GM12891 (cell line): ENCODE measurements around the gene CNMD.

Experiments used
- PAX5 ChIP-seq: IDR thresholded peaks from 2 replicates; pipeline ENCODE4 v1.6.1; 2011; ENCODE audit warnings: low read length, moderate library complexity, mild to moderate bottlenecking; ENCODE audit not compliant: insufficient read depth, severe bottlenecking
- POLR2A ChIP-seq: IDR thresholded peaks from 2 replicates; pipeline ENCODE4 v1.6.1; 2011; ENCODE audit warnings: low read depth, low read length, control low read depth
- POLR2AphosphoS5 ChIP-seq: IDR thresholded peaks from 2 replicates; pipeline ENCODE4 v1.6.1; 2011; ENCODE audit warnings: low read depth, low read length, control low read depth
- SPI1 ChIP-seq: IDR thresholded peaks from 2 replicates; pipeline ENCODE4 v1.6.1; 2011; ENCODE audit warnings: low read depth, low read length, control low read depth
- TAF1 ChIP-seq: IDR thresholded peaks from 2 replicates; pipeline ENCODE4 v1.6.1; 2011; ENCODE audit warnings: low read depth, low read length, control low read depth

DNA sequence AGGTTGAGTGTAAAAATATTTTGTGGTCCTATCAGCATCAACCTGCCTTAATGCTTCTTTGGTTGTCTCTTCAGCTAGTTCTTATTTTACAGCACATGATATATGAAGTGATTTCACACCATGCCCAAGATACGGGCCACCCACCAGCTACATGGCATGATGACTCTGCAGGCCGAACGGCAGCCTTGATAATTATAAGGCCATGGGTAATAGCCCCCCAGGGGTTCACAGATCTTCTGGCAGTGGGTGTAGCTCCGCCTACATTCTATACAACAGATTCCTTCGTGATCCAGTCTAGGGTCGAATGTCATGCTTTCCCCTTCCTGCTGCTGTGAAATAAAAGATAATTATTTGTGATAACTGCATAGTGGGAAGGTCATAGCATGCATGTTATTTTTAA is 36.1 kb downstream of the CNMD start:
- TF ChIP-seq POLR2AphosphoS5 (no peak), POLR2A (no peak), TAF1 (no peak), SPI1 (no peak), PAX5 (no peak)
